ENCODE results near the gene RAB8A. TPM values are rescaled to one million over a fixed set of nuclear protein-coding genes. Genes with fewer than 3 reads are reported as not detected.

The RAB8A gene
- total and polyA plus RNA-seq, 2 of the 8 experiments (the other 6 are each of a cell fraction or from before 2014, with no cell fraction given), result 65.8 to 97.0 TPM

GRCh38 chr19:16068696-16069259 lies 42.9 kb upstream of the RAB8A start:
- peak overlapping the region; percentile 53 for H2BK120ac ChIP-seq (replicated peaks; ENCODE audit: low read depth, low read length)
- H3K18ac ChIP-seq (ENCODE audit: extremely low read depth, low read length), result no peak overlapping the region
- peaks cover 0 to 5% (median 0%) of the 10 kb centered on the region in 4 experiments; a peak in 3 of 7 replicates for H3K4me1 ChIP-seq (replicated peaks in 1 of 4; ENCODE audit: control insufficient read depth in 3 of 4, insufficient read depth in 4 of 4, low read length in 3 of 4)
- no peak overlapping the region for H4K8ac ChIP-seq (ENCODE audit: extremely low read depth, insufficient read depth, low read length)
- H2BK15ac ChIP-seq (ENCODE audit: low read length), result peak overlapping the region; percentile 90
- H3K4me2 ChIP-seq (ENCODE audit: insufficient read depth in 1 of 2, low read depth in 2 of 2, low read length in 2 of 2), result no peak overlapping the region
- ChIA-PET CTCF (ENCODE audit: partially characterized antibody) (interaction anchor here (0.7 kb wide), 1 partner anchor 117 kb away, joined by 4 read pairs; no protein-coding TSS in a partner anchor), POLR2A (ENCODE audit: partially characterized antibody) (interaction anchor here (7.3 kb wide), 1 partner anchor 6 kb away, joined by 99 read pairs; the partner anchor contains the start of gene TPM4)
- FAIRE-seq, result no peak
- H2AFZ ChIP-seq (ENCODE audit: low read length), result no peak overlapping the region
- TF ChIP-seq ATF2 (IDR thresholded peaks at IDR 0.05; ENCODE audit: low read length) (no peak), TCF12 (IDR thresholded peaks at IDR 0.05; ENCODE audit: low read depth, low read length) (no peak), ATF3 (IDR thresholded peaks at IDR 0.05; ENCODE audit: insufficient read depth, low read depth, low read length) (no peak), RFX5 (IDR thresholded peaks at IDR 0.05; ENCODE audit: borderline replicate concordance, low read depth, low read length) (no peak), JUND (IDR thresholded peaks at IDR 0.05; ENCODE audit: low read length) (no peak), CTCF (IDR thresholded peaks at IDR 0.05; ENCODE audit: control extremely low read depth in 1 of 3, insufficient read depth in 1 of 3, low read depth in 1 of 3, low read length in 3 of 3) (no peak), TAF1 (IDR thresholded peaks at IDR 0.05; ENCODE audit: low read depth, low read length) (no peak)
- peak overlapping the region; percentile 43; the same call in 1 of the 2 replicates for H2BK12ac ChIP-seq (ENCODE audit: low read depth, low read length)
- no peak overlapping the region for H3K23ac ChIP-seq (ENCODE audit: insufficient read length)
- H3K4ac ChIP-seq (replicated peaks; ENCODE audit: insufficient read length, low read depth, low read length), result peak overlapping the region; percentile 67
- no peak overlapping the region; the same call in 1 of the 2 replicates for H2BK5ac ChIP-seq (ENCODE audit: low read depth, low read length)
- no peak overlapping the region for H3K4me3 ChIP-seq (ENCODE audit: extremely low read depth in 1 of 4, insufficient read depth in 2 of 4, low read depth in 3 of 4, low read length in 4 of 4)
- H3K23me2 ChIP-seq (ENCODE audit: low read depth, low read length), result peaks cover 12% of the 10 kb centered on the region
- no peaks in the 10 kb centered on the region for H3K27me3 ChIP-seq (replicated peaks in 1 of 4; ENCODE audit: control insufficient read depth in 3 of 4, extremely low read depth in 1 of 4, insufficient read depth in 3 of 4, low read length in 3 of 4)
- no peak overlapping the region for H4K91ac ChIP-seq (replicated peaks; ENCODE audit: insufficient read length, low read length)
- H2AK5ac ChIP-seq (ENCODE audit: low read depth, low read length), result peak overlapping the region; percentile 85; the same call in 1 of the 2 replicates
- no peak overlapping the region for H4K5ac ChIP-seq (ENCODE audit: insufficient read length, low read depth, low read length)
- H2BK20ac ChIP-seq (ENCODE audit: low read length), result no peak overlapping the region
- no peaks in the 10 kb centered on the region for H3K79me2 ChIP-seq (ENCODE audit: control insufficient read depth in 1 of 2, insufficient read depth in 2 of 2, low read length in 2 of 2)
- no peak overlapping the region for H3K56ac ChIP-seq (replicated peaks; ENCODE audit: insufficient read length, low read depth, low read length)
- no peak overlapping the region for H3K27ac ChIP-seq (ENCODE audit: low read depth, low read length)
- H3K36me3 ChIP-seq (ENCODE audit: control insufficient read depth in 2 of 4, insufficient read depth in 4 of 4, low read length in 3 of 4), result no peaks in the 10 kb centered on the region
- H3K14ac ChIP-seq (ENCODE audit: insufficient read length), result no peak overlapping the region
- no peaks in the 10 kb centered on the region for H3K9me3 ChIP-seq (ENCODE audit: insufficient read depth in 2 of 2, low read depth in 1 of 2, low read length in 1 of 2)
- H3K9ac ChIP-seq (replicated peaks in 1 of 4; ENCODE audit: extremely low read depth in 1 of 4, low read depth in 3 of 4, low read length in 3 of 4), result no peak overlapping the region
- WGBS, 2 experiments (ENCODE audit: extremely low coverage in 1 of 2, insufficient coverage in 1 of 2, insufficient read length in 1 of 2, insufficient replicate concordance in 2 of 2, low coverage in 1 of 2, low lambda C conversion rate in 2 of 2, missing lambda C conversion rate in 1 of 2), result 76% methylated on average over 10 of the region's 10 CpGs; no CpG with 5 or more reads in 1 of the 2 experiments
- no peak for DNase-seq (ENCODE audit: low read depth in 1 of 2, low spot score in 2 of 2)
- no peaks in the 10 kb centered on the region for H3K79me1 ChIP-seq (ENCODE audit: low read depth, low read length)
- peaks cover 0 to 4% of the 10 kb centered on the region in 2 experiments for H4K20me1 ChIP-seq (replicated peaks in 1 of 2; ENCODE audit: control insufficient read depth in 1 of 2, insufficient read depth in 2 of 2, low read length in 2 of 2)

Data from H1 (cell line).